HuH-7.5 (cell line): ENCODE measurements around the gene FBXO24.
A peak's percentile ranks its signal among the peaks of the same experiment; 100 is the strongest.
"Not testable (repeated sequence)": the region's sequence is repeated elsewhere in the genome, so short reads cannot be mapped to it uniquely, and the experiment has no call there.

ENCODE experiments used
- DNase-seq: peaks from one replicate; pipeline ENCODE4 v3.0.0; 2011; ENCODE audit warnings: low spot score

FBXO24 gene

GRCh38 chr7:100586266-100587025 is at the start of gene FBXO24:
TSS of gene FBXO24 (plus strand) at chr7:100586328. CDS start at chr7:100586626, 298 bp downstream.
- DNase-seq: peak; percentile 100

- DNase-seq: not testable (repeated sequence)
Measured at GRCh38 chr7:100536695-100537094, 49.4 kb upstream of the FBXO24 start.

- DNase-seq: no peak
Measured at GRCh38 chr7:100538348-100538653, 47.8 kb upstream of the FBXO24 start.

GRCh38 chr7:100538654-100539435 is 47.3 kb upstream of the FBXO24 start, which contains the start of gene AGFG2:
TSS of gene AGFG2 (plus strand) at chr7:100539203. CDS start at chr7:100539347, 144 bp downstream.
- DNase-seq: peak; percentile 98

GRCh38 chr7:100539436-100540006 is 46.6 kb upstream of the FBXO24 start:
- DNase-seq: no peak

GRCh38 chr7:100540073-100540723 is 45.9 kb upstream of the FBXO24 start:
- DNase-seq: peak; percentile 87

- DNase-seq: not testable (repeated sequence)
Measured at GRCh38 chr7:100541309-100541708, 44.8 kb upstream of the FBXO24 start.

GRCh38 chr7:100543586-100543985 is 42.5 kb upstream of the FBXO24 start:
- DNase-seq: no peak

- no peak for DNase-seq
Measured at GRCh38 chr7:100544386-100544785, 41.7 kb upstream of the FBXO24 start.

GRCh38 chr7:100544967-100545359 is 41.2 kb upstream of the FBXO24 start:
- no peak for DNase-seq

GRCh38 chr7:100545360-100546128 is 40.6 kb upstream of the FBXO24 start:
- no peak for DNase-seq

GRCh38 chr7:100546129-100546925 is 39.8 kb upstream of the FBXO24 start:
- no peak for DNase-seq

GRCh38 chr7:100546926-100547800 is 39.0 kb upstream of the FBXO24 start:
- no peak for DNase-seq

GRCh38 chr7:100547872-100548271 is 38.3 kb upstream of the FBXO24 start:
- DNase-seq: no peak

GRCh38 chr7:100548446-100548845 is 37.7 kb upstream of the FBXO24 start:
- not testable (repeated sequence) for DNase-seq

- DNase-seq: peak; percentile 0
Measured at GRCh38 chr7:100552532-100552931, 33.6 kb upstream of the FBXO24 start.

GRCh38 chr7:100553032-100553431 is 33.1 kb upstream of the FBXO24 start:
- no peak for DNase-seq

GRCh38 chr7:100555701-100556100 is 30.4 kb upstream of the FBXO24 start:
- no peak for DNase-seq

- DNase-seq: no peak
Measured at GRCh38 chr7:100556541-100556940, 29.6 kb upstream of the FBXO24 start.

GRCh38 chr7:100559127-100559526 is 27.0 kb upstream of the FBXO24 start:
- DNase-seq: peak; percentile 2
